GM12878 (cell line): ENCODE results near the gene SEMA3D. TPM values are rescaled to one million over a fixed set of nuclear protein-coding genes. Genes with fewer than 3 reads are reported as not detected.

ENCODE experiments used
- ATAC-seq: fragments of 200-7000 bp; cut with Tn5 transposase; 3 replicates; pipeline ENCODE4 v1.9.1; 2020; ENCODE audit warnings: mild to moderate bottlenecking, moderate library complexity
- BruUV-seq: library from RNA; stranded (reverse); fragments of 400-500 nt; replicated peaks from 2 replicates; lab custom pipeline; 2021; lab: Mats Ljungman, UMichigan
- CTCF ChIA-PET: fragments of 300-600 bp; sonication (Branson Sonifier 250); formaldehyde crosslinking; extraction: SDS; loops from one replicate; lab custom pipeline; 2021; ENCODE audit warnings: inconsistent platforms; lab: Yijun Ruan, JAX
- POLR2A ChIA-PET: fragments of 350-600 bp; formaldehyde crosslinking; extraction: SDS; loops from one replicate; lab custom pipeline; 2021; ENCODE audit warnings: inconsistent platforms; lab: Charles Lee
- RAD21 ChIA-PET: fragments of 300-600 bp; sonication (Branson Sonifier 250); formaldehyde crosslinking; loops from one replicate; lab custom pipeline; 2023; ENCODE audit warnings: antibody characterized with exemption; ENCODE audit not compliant: unreplicated experiment; lab: Charles Lee
- SMC1A ChIA-PET: fragments of 300-600 bp; sonication (Branson Sonifier 250); formaldehyde crosslinking; loops from one replicate; lab custom pipeline; 2023; ENCODE audit not compliant: unreplicated experiment, uncharacterized antibody; lab: Charles Lee
- DNase-seq: peaks from one replicate; pipeline ENCODE4 v3.0.0-alpha.2; 2011; ENCODE audit warnings: low read depth, low spot score
- FAIRE-seq: peaks from 3 replicates; lab custom pipeline; 2011; peaks lifted over from hg19 to GRCh38; lab: Jason Lieb, UNC
- H2AFZ ChIP-seq: 2 replicates; pipeline ENCODE4 v1.6.0; 2011; ENCODE audit warnings: low read depth, low read length, control low read depth; ENCODE audit not compliant: control insufficient read depth
- H3K27ac ChIP-seq: 2 replicates; pipeline ENCODE4 v1.5.1; 2011; ENCODE audit warnings: control low read depth; ENCODE audit not compliant: control insufficient read depth, insufficient read depth
- H3K27me3 ChIP-seq, 2 experiments: replicated peaks in 1 of 2; 2 replicates each; pipeline versions ENCODE4 v1.6.0 to v1.6.1; 2011; ENCODE audit warnings: low read length in 1 of 2; ENCODE audit not compliant: control insufficient read depth in 2 of 2, insufficient read depth in 2 of 2
- H3K36me3 ChIP-seq, 2 experiments: 2 replicates each; pipeline ENCODE4 v1.5.1; 2011; ENCODE audit warnings: low read length in 1 of 2; ENCODE audit not compliant: control insufficient read depth in 2 of 2, insufficient read depth in 2 of 2
- H3K4me1 ChIP-seq: 2 replicates; pipeline ENCODE4 v1.6.1; 2011; ENCODE audit warnings: mild to moderate bottlenecking, low read length, moderate library complexity, mixed read lengths; ENCODE audit not compliant: control insufficient read depth, insufficient read depth
- H3K4me2 ChIP-seq: 2 replicates; pipeline ENCODE4 v1.6.0; 2011; ENCODE audit warnings: control low read depth; ENCODE audit not compliant: control insufficient read depth, insufficient read depth
- H3K4me3 ChIP-seq: fragments of 200-600 bp; sonication (generic); 2 replicates; pipeline ENCODE4 v1.5.1; 2016
- H3K79me2 ChIP-seq: 2 replicates; pipeline ENCODE4 v1.6.0; 2011; ENCODE audit warnings: low read length; ENCODE audit not compliant: control insufficient read depth, insufficient read depth
- H3K9ac ChIP-seq: 2 replicates; pipeline ENCODE4 v1.8.0; 2011; ENCODE audit warnings: low read length, control low read depth, mixed read lengths; ENCODE audit not compliant: control insufficient read depth, insufficient read depth
- H3K9me3 ChIP-seq: replicated peaks from 3 replicates; pipeline ENCODE4 v1.5.1; 2011; ENCODE audit warnings: mild to moderate bottlenecking, low read length; ENCODE audit not compliant: control insufficient read depth, insufficient read depth
- H4K20me1 ChIP-seq: 2 replicates; pipeline ENCODE4 v1.6.0; 2011; ENCODE audit not compliant: control insufficient read depth, insufficient read depth
- BCL3 ChIP-seq: IDR thresholded peaks from 2 replicates; pipeline ENCODE4 v1.6.1; 2011; ENCODE audit warnings: borderline replicate concordance, low read depth, mild to moderate bottlenecking, moderate library complexity, low read length; ENCODE audit not compliant: insufficient read depth, poor library complexity, severe bottlenecking
- CEBPZ ChIP-seq: fragments of 150-350 bp; IDR thresholded peaks from 2 replicates; pipeline ENCODE4 v1.6.1; 2016; ENCODE audit warnings: low read depth, low read length
- CHD1 ChIP-seq: IDR thresholded peaks from 2 replicates; pipeline ENCODE4 v1.6.1; 2012; ENCODE audit warnings: low read depth, low read length, improper control_type of control experiment
- ELK1 ChIP-seq: IDR thresholded peaks from 2 replicates; pipeline ENCODE4 v1.6.1; 2012; ENCODE audit warnings: low read depth, low read length, improper control_type of control experiment
- IKZF1 ChIP-seq: fragments of 450-650 bp; conservative IDR thresholded peaks from 2 replicates; pipeline ENCODE4 v1.6.1; 2017; ENCODE audit warnings: antibody characterized with exemption, mild to moderate bottlenecking
- JUND ChIP-seq: IDR thresholded peaks from 2 replicates; pipeline ENCODE4 v1.6.1; 2012; ENCODE audit warnings: low read depth, mild to moderate bottlenecking, low read length, improper control_type of control experiment, moderate library complexity
- NR2C1 ChIP-seq: fragments of 450-650 bp; IDR thresholded peaks from 2 replicates; pipeline ENCODE4 v1.6.1; 2017; ENCODE audit warnings: antibody characterized with exemption, mild to moderate bottlenecking, moderate library complexity
- PAX5 ChIP-seq: IDR thresholded peaks from 2 replicates; pipeline ENCODE4 v1.6.1; 2011; ENCODE audit warnings: low read depth, low read length, borderline replicate concordance
- PBX3 ChIP-seq: IDR thresholded peaks from 2 replicates; pipeline ENCODE4 v1.6.1; 2011; ENCODE audit warnings: mild to moderate bottlenecking, low read depth, low read length, moderate library complexity; ENCODE audit not compliant: insufficient replicate concordance
- RAD21 ChIP-seq: IDR thresholded peaks from 2 replicates; pipeline ENCODE4 v1.6.1; 2011; ENCODE audit warnings: mild to moderate bottlenecking, low read depth, low read length, moderate library complexity; ENCODE audit not compliant: insufficient read depth
- SIX5 ChIP-seq: IDR thresholded peaks from 2 replicates; pipeline ENCODE4 v1.6.1; 2011; ENCODE audit warnings: mild to moderate bottlenecking, low read depth, low read length, moderate library complexity; ENCODE audit not compliant: severe bottlenecking
- SP1 ChIP-seq: IDR thresholded peaks from one replicate; pipeline ENCODE4 v1.6.1; 2011; ENCODE audit warnings: low read depth, low read length
- SREBF1 ChIP-seq: IDR thresholded peaks from 2 replicates; pipeline ENCODE4 v1.6.1; 2012; ENCODE audit warnings: mild to moderate bottlenecking, low read length
- SUPT20H ChIP-seq: IDR thresholded peaks from 2 replicates; pipeline ENCODE4 v1.6.1; 2011; ENCODE audit warnings: low read depth, mild to moderate bottlenecking, low read length, moderate library complexity, borderline replicate concordance; ENCODE audit not compliant: control insufficient read depth
- TCF12 ChIP-seq: IDR thresholded peaks from 2 replicates; pipeline ENCODE4 v1.6.1; 2011; ENCODE audit warnings: low read depth, mild to moderate bottlenecking, low read length
- TCF3 ChIP-seq: IDR thresholded peaks from 2 replicates; pipeline ENCODE4 v1.6.1; 2012; ENCODE audit warnings: low read depth, mild to moderate bottlenecking, low read length, borderline replicate concordance; ENCODE audit not compliant: insufficient read depth
- ZNF622 ChIP-seq: fragments of 450-650 bp; IDR thresholded peaks from 2 replicates; pipeline ENCODE4 v1.6.1; 2017; ENCODE audit warnings: mild to moderate bottlenecking, inconsistent platforms
- in situ Hi-C: fragments of 300-500 bp; cut with MboI; formaldehyde crosslinking; loops from 9 replicates; pipeline ENCODE4 v1.14.3; 2018; ENCODE audit warnings: mixed read lengths
- intact Hi-C: fragments of 100-400 bp; cut with micrococcal nuclease; formaldehyde crosslinking; loops from one replicate; pipeline ENCODE4 v1.14.2; 2022; ENCODE audit not compliant: unreplicated experiment
- polyA plus RNA-seq, 11 experiments: library from polyadenylated mRNA; depleted of rRNA in 4 of 11; unstranded in 6 of 11; stranded (reverse) in 5 of 11; fragments of >200 nt; fragmentation: Nextera tagmentation in 4 of 11; fragmentation: Illumina TruSeq in 1 of 11; extraction: Ambion mirVana in 4 of 11; extraction: Trizol in 1 of 11; gene quantifications; 1 replicate in 1 of 11; 2 replicates in 10 of 11; pipeline versions ENCODE4 v1.2.1 to v1.2.3, GENCODE V29; 2011 to 2016; ENCODE audit warnings: inconsistent platforms in 2 of 11, missing spikeins in 2 of 11, low read depth in 1 of 11
- total RNA-seq, 4 experiments: library from RNA; depleted of rRNA in 3 of 4; stranded (reverse); fragments of >200 nt in 3 of 4; fragmentation: Illumina TruSeq in 1 of 4; extraction: Trizol in 1 of 4; gene quantifications; 2 replicates each; pipeline versions ENCODE4 v1.2.1 to v1.2.3, GENCODE V29; 2013 to 2021

Gene SEMA3D
- total and polyA plus RNA-seq, 10 of the 15 experiments (the other 5 are each of a cell fraction or from before 2014, with no cell fraction given), result 0.04 TPM; not detected in 9

- no peak for TF ChIP-seq CEBPZ
- TF ChIP-seq TCF12, result no peak
- TF ChIP-seq IKZF1, result no peak
- no peak for TF ChIP-seq ELK1
- TF ChIP-seq CHD1, result no peak
- no peak for TF ChIP-seq SP1
- TF ChIP-seq TCF3, result no peak
Measured at GRCh38 chr7:85104432-85105205, 82.2 kb downstream of the SEMA3D start (continued).

GRCh38 chr7:85103962-85104361 is 82.9 kb downstream of the SEMA3D start:
- Histone ChIP-seq H3K9me3 (no peaks in the 10 kb centered on the region), H3K27me3 (no peaks in the 10 kb centered on the region), H2AFZ (no peak overlapping the region), H3K36me3 (no peaks in the 10 kb centered on the region), H3K9ac (no peak overlapping the region), H3K27ac (no peak overlapping the region), H4K20me1 (no peaks in the 10 kb centered on the region), H3K79me2 (no peaks in the 10 kb centered on the region), H3K4me1 (no peaks in the 10 kb centered on the region), H3K4me3 (no peak overlapping the region), H3K4me2 (no peak overlapping the region)
- ATAC-seq, result no peak
- FAIRE-seq, result no peak
- BruUV-seq, result no TSS peak
- in situ Hi-C loops (no loop called here), intact Hi-C loops (no loop called here)
- CTCF ChIA-PET, result no interaction called here
- POLR2A ChIA-PET, result no interaction called here
- no peak for DNase-seq
- SMC1A ChIA-PET, result no interaction called here
- RAD21 ChIA-PET, result no interaction called here
- TF ChIP-seq PBX3 (no peak), SREBF1 (no peak), PAX5 (no peak), ZNF622 (no peak), NR2C1 (no peak), SUPT20H (no peak), RAD21 (no peak), BCL3 (no peak), SIX5 (no peak), JUND (no peak)
